GM11168 (cell line): ENCODE results near the gene GJB4.

ENCODE experiments used
- in situ Hi-C: fragments of 300-500 bp; cut with MboI; formaldehyde crosslinking; loops from one replicate; pipeline ENCODE4 v1.12.0; 2022; ENCODE audit warnings: low sequenced_read_pairs; ENCODE audit not compliant: unreplicated experiment

Gene GJB4

DNA sequence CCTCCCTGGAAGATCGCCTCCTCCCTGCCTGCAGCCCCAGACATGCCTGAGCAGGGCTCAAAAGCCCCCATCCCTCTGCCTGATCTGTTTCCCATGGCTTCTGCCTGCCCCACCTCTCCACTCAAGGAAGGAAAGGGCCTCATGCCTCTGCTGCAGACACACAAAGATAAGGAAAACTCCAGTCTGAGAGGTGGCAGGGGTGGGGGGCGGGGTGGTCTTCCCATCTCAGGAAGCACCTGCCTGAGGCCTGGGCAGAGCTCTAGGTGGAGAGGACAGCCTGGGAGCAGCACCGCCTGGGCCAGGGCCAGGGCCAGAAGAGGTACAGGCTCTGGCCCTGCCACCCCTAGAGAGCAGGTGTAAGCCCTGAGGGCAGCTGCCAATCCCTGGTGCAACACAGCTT lies 17.4 kb downstream of the GJB4 start:
- in situ Hi-C loops = no loop called here

DNA sequence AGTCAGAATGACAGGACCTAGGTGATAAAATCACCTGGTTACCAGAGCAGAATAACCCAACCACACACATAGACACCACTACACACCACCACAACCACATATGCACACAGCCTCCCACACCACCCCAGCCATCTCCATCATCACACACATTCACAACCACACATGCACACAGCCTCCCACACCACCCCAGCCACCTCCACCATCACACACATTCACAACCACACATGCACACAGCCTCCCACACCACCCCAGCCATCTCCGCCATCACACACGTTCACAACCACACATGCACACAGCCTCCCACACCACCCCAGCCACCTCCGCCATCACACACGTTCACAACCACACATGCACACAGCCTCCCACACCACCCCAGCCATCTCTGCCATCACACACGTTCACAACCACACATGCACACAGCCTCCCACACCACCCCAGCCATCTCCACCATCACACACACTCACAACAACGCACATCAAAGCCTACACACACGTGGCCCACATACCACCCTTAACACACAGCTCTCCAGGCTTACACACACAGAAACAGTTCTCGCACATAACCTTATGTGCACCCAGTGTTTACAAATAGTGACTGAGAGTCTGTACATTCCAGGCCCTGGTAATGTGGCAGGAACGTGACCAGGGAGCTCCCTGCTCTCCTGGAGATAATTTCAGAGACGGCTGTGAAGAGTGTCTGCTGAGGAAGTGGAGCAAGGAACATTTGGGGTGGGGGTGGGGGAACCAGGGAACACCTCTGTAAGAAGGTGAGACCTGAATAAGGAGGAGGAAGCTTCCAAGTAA lies 18.2 kb downstream of the GJB4 start:
- in situ Hi-C loops = no loop called here

DNA sequence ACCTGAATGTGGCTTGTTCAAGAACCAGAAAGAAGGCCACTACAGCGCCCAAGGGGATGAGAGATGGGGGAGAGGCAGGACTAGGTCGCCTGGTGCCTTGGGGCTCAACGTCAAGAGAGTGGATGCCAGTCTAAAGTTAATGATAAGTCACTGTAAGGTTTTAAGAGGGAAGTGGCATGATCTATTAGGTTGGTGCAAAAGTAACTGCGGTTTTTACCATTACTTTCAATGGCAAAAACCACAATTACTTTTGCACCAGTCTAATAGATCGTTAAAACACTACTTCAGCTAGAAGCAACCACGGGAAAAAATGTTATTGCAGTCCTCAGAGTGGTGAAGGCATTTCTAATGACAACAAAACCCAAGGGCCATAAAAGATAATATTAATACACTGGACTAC lies 18.8 kb downstream of the GJB4 start:
- in situ Hi-C loops = no loop called here

DNA sequence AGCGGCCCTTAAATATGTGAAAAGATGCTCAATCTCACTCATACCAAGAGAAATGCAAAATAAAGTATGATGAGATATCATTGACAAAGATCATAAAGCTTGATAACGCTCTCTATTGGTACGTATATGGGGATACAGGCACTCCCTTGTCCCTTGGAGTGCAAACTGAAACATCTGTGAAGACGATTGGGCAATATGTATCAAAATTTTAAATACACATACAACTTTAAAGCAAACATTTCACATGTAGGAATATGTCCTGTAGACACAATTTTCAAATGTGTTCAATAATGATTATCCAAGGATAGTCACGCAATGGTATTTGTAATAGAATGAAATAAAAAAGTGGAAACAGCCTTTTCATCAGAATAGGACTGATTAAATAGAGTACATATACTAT lies 19.5 kb downstream of the GJB4 start:
- in situ Hi-C loops = no loop called here

DNA sequence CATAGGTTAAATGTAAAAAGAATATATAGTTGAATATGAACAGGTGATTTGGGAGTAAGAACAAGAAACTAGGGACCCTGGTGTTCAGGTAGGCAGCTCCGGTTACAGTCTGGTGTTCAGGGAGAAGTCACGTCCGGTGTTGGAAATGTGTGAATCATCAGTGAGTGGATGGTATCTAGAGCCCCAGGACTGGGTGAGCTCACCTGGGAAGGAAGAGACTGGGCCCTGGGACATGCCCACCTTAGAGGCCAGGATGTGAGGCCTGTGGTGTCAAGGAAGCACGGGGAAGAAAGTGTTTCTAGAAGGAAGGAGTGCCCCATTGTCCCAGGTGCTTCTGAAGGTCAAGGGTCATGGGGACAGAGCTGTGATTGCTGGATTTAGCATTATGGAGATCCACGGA lies 20.0 kb downstream of the GJB4 start:
- in situ Hi-C loops = no loop called here

DNA sequence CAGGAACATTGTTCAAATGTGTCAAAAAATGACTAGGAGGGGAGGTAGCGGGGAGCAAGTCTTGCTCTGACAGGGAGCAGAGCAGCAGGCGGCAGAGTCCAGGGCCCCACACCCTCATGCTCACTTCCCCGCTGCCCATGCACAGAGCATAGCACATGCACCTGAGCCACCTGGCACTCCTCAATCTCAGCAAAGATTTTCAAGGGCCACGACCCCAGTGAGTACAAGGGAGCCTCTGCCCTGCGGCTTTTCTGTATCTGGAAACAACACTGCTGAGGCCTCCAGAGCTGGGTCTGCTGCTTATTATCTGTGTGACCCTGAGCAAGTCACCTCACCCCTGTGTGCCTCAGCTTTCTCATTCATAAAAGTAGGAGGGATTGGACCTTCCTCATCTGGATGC lies 20.4 kb downstream of the GJB4 start:
- in situ Hi-C loops = no loop called here

DNA sequence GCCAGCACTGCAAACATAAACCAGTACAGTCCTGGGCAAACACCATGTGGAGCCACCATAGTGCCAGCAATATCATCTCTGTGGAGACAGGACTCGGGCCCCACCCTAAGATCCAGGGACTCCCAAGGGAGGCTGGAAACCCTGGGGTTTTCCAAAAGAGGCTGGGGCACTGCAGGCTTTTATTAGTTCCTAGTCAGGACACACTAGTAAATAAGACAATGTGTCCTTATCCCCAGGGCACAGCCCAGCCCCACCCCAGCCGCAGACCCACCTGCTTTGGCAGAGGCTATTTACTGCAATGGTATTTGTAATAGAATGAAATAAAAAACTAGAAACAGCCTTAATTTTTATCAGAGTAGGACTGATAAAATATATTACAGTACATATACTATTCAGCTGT lies 21.0 kb downstream of the GJB4 start:
- in situ Hi-C loops = no loop called here

DNA sequence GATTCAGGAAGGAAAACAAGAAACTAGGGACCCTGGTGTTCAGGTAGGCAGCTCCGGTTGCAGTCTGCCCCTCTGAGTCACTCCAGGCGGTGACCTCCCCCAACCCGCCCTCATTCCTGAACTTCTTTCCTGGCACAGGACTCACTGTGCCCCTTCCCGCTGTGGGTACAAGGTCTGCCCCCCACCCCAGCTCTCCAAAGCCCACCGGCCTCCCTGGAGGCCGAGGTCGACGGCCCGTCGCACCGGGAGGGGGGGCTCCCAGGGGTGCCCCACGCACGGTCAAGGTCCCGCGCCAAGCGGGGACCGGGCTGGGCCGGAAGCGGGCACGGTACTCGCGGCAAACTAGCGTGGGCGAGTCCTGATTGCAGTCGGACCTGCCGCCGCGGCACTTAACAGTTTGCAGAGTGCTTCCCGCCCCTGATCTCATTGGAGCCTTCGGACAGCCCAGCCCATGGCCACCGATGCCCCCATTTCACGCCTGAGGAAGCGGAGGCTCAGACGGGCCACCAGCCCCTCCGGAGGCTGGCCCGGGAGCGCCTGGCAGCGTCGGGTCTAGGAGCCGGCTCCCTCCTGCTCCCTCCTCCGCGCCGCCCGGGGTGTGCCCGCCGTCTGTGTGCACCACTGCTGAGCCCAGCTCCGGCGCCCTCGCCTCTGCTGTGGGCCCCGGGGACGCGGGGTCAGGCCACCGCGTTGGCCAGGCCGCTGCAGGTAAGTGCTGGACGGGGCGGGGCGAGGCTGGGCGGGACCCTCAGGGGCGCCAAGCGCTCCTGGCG lies 21.7 kb downstream of the GJB4 start, which contains the start of gene GJB3:
GJB3 (plus strand) TSS at position 144 of the 773 bp plus-strand sequence. CDS start 3,549 bp downstream, outside the sequence.
- in situ Hi-C loops = no loop called here

DNA sequence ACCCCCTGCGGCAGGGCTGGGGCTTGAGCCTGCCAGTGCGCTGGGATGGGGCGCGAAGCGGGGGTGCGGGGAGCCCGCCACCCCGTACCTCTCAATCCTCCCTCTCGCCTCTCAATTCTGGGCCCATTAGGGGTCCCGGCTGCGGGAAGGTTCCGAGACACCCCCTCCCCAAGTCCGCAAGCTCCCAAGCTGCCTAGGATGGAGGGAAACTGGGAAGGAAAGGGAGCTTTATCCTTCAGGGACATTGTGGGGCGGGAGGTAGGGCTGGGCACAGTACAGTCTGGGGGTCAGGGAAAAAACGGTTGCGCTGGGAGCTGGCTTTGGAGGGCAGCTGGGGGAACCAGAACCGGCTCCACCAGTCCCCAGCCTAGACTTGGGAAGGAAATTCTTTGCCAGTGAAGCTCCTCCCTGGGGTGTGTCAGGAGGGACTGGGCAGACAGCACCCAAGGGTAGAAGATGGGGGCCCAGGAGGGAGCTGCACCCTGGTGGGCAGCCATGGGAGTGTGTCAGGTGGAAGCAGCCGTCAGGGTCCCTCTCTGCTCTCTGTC lies 22.4 kb downstream of the GJB4 start:
- in situ Hi-C loops = no loop called here

DNA sequence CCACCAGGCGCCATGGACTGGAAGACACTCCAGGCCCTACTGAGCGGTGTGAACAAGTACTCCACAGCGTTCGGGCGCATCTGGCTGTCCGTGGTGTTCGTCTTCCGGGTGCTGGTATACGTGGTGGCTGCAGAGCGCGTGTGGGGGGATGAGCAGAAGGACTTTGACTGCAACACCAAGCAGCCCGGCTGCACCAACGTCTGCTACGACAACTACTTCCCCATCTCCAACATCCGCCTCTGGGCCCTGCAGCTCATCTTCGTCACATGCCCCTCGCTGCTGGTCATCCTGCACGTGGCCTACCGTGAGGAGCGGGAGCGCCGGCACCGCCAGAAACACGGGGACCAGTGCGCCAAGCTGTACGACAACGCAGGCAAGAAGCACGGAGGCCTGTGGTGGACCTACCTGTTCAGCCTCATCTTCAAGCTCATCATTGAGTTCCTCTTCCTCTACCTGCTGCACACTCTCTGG lies 25.2 kb downstream of the GJB4 start:
- in situ Hi-C loops = no loop called here

DNA sequence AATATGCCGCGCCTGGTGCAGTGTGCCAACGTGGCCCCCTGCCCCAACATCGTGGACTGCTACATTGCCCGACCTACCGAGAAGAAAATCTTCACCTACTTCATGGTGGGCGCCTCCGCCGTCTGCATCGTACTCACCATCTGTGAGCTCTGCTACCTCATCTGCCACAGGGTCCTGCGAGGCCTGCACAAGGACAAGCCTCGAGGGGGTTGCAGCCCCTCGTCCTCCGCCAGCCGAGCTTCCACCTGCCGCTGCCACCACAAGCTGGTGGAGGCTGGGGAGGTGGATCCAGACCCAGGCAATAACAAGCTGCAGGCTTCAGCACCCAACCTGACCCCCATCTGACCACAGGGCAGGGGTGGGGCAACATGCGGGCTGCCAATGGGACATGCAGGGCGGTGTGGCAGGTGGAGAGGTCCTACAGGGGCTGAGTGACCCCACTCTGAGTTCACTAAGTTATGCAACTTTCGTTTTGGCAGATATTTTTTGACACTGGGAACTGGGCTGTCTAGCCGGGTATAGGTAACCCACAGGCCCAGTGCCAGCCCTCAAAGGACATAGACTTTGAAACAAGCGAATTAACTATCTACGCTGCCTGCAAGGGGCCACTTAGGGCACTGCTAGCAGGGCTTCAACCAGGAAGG lies 25.8 kb downstream of the GJB4 start:
- in situ Hi-C loops = no loop called here

DNA sequence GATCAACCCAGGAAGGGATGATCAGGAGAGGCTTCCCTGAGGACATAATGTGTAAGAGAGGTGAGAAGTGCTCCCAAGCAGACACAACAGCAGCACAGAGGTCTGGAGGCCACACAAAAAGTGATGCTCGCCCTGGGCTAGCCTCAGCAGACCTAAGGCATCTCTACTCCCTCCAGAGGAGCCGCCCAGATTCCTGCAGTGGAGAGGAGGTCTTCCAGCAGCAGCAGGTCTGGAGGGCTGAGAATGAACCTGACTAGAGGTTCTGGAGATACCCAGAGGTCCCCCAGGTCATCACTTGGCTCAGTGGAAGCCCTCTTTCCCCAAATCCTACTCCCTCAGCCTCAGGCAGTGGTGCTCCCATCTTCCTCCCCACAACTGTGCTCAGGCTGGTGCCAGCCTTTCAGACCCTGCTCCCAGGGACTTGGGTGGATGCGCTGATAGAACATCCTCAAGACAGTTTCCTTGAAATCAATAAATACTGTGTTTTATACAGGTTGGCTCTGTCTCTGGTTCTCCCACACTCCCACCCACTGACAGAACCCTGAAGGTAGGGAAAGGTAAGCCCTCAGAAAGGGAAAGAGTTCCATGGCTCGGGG lies 26.4 kb downstream of the GJB4 start:
- in situ Hi-C loops = no loop called here

DNA sequence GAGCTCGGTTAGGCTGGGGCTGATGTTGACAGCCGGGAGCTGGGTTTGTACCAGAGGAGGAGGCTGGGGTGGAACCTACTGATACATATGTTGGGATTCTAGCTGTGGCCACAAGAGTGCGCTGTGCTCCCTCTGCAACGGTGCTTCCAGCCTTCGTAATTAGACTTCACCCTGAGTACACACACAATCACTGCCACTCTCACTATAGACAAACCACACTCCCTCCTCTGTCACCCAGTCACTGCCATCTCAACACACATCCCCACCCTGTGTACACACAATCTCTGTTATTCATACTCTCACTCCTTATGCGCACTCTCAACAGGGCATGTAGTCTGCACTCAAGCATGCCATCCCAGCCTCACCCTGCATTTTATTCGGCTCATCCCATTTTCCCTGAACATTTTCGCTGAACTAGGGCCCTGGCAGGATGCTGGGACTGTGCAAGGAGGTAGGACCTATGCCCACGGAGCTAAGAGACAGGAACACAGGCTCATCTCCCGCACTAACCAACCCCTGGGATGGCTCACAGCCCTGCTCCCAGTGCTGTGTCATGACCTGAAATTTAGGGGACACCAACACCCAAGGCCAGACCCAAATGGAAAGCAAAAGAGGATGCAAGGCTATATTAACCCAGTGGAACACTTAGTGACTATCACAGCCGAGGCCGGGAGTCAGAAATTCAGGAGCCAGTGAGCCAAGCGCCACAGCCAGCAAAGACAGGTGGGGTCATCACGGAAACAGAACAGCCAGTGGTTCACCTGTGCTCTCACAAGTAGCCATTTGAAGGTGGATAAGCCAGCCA lies 27.2 kb downstream of the GJB4 start:
- in situ Hi-C loops = no loop called here

DNA sequence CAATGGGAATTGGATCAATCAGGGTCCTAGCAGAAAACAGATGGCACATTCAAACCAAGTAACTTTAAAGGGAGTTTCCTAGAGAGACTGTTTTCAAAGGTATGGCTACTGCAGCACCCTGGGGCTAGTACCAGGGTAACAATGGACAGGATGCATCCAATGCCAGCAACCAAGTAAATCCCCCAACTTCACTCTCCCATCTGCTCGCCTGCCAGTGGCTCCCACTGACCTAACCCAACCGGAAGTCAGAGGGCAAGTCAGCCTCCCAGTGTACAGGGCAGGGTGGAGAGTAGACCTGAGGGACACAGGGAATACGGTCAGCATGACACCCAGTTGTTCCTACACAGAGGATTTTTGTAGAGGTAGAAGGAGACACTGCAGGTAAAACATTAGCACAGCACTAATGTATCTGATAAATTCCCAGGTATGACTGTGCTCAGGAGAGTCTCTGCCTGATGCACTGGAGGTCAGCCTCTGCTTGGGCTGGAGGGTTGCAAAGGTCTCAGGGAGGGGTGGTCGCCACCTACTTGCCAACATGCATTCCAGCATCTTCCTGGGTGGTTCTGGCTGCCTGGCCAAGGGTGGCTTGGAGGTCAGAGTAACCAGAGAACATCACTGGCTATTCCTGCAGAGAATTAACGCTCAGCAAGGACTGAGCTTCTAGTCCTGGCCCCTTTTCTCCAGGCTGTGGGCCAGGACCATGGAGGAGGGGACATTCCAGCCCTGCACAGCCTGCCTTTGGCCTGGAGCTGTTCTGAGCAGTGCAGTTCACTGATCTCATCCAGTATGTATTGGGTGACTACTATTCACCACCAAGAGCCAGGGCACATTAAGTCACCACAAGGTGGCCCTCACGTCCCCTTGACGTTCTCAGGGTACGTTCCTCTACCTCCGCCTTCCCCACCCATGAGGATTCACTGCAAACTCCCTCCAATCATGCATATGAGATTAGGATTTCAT lies 28.2 kb downstream of the GJB4 start:
- in situ Hi-C loops = no loop called here

DNA sequence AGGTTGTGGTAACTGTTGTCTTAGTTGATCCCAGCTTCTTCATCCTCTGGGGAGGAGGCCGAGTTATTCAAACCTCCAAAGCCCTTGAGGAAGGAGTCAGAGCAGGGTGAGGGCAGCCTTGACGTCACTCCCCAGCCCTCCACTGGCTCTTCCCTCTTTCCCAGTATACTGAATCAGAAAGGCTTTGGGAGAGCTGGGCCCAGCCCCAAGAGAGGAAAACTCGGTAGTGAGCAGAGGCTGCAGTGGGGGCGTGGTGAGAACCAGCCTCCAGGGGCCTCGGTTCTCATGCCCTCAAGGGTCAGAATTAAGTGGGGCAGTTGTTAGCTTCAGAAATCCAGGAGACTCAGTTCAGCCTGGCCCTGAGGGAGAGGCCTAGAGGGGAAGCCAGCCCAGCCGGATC lies 31.4 kb downstream of the GJB4 start:
- in situ Hi-C loops = loop anchor here (5.0 kb wide), 1 partner anchor 56 kb away; no protein-coding TSS in a partner anchor

DNA sequence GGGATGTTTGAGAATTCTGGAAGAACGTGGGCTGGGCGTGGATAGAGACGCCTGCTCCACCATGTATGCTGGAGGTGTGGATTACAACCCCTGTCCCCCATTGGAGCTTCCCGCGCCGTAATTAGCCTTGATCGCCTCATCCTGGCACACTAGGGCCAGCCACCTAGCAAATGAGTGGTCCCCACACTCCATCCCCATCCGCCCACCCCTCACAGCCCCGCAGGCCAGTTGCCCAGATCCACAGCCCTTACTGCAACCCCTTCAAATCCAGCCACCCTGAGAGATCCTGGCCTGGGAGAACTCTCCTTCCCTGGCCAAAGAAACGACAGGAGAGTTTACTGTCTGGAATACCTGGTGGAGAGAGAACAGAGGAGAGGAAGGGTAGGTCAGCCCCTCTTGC lies 32.9 kb downstream of the GJB4 start:
- in situ Hi-C loops = loop anchor here (5.0 kb wide), 1 partner anchor 55 kb away; no protein-coding TSS in a partner anchor

DNA sequence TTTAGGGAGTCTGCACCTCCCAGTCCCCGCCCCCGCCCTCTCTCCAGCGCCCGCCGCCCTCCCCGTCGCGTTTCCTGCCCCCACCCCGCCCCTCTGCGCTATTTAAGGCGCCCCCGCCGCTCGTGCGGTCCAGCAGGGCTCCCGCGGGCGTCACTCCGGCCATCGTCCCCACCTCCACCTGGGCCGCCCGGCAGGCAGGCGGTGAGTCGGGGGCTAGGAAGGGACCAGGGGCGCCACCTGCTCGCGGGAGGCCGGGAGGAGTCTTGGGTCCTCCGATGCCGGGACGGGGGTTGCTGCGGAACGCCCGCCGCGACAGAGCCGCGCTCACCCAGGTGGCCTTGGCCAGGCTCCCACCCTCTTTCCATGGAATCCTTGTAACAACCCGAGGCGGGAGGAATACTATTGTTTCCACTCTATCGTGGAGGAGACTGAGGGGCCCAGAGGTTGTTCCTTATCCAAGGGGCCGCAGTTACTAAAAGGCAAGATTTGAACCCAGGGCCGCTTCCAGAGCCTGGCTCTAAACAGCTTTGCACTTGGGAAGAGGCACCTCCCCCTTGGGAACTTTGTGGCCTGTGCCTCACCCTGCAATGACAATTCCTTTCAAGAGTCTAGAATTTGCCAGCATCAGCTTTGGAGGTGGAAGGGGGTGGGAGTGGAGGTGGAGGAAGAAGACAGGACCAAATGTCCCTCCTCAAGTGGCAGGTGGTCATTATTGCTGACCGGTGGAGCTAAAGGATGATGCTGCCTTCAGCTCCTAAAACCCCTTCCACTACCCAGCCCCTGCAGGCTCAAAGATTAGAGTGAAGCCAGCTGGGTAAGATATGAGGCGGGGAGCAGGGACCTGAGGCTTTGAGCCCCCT lies 33.6 kb downstream of the GJB4 start, which contains the start of gene GJA4:
GJA4 (plus strand) TSS at position 132 of the 860 bp plus-strand sequence. CDS start 1,215 bp downstream, outside the sequence.
- in situ Hi-C loops = loop anchor here (5.0 kb wide), 1 partner anchor 54 kb away; no protein-coding TSS in a partner anchor
